H1 (cell line): ENCODE measurements around the gene PLEKHM1. TPM values are rescaled to one million over a fixed set of nuclear protein-coding genes. Genes with fewer than 3 reads are reported as not detected.

Source experiments
- CTCF ChIA-PET: fragments of 300-600 bp; sonication (Branson Sonifier 250); formaldehyde crosslinking; loops from one replicate; lab custom pipeline; 2021; ENCODE audit not compliant: partially characterized antibody; lab: Charles Lee
- POLR2A ChIA-PET: fragments of 300-600 bp; sonication (Branson Sonifier 250); formaldehyde crosslinking; loops from one replicate; lab custom pipeline; 2021; ENCODE audit warnings: inconsistent platforms; ENCODE audit not compliant: partially characterized antibody; lab: Charles Lee
- DNase-seq, 2 experiments: peaks; one replicate each; pipeline versions ENCODE4 v3.0.0 to v3.0.0-alpha.2; 2010 to 2022; ENCODE audit warnings: low spot score in 2 of 2, low read depth in 1 of 2, mixed read lengths in 1 of 2
- FAIRE-seq: peaks from 2 replicates; lab custom pipeline; 2011; peaks lifted over from hg19 to GRCh38; lab: Jason Lieb, UNC
- H2AFZ ChIP-seq: 2 replicates; pipeline ENCODE4 v1.8.1; 2012; ENCODE audit warnings: low read length, inconsistent platforms
- H2AK5ac ChIP-seq: 2 replicates; pipeline ENCODE4 v1.6.1; 2013; ENCODE audit warnings: low read depth, low read length
- H2BK120ac ChIP-seq: replicated peaks from 2 replicates; pipeline ENCODE3; 2013; ENCODE audit warnings: low read depth, low read length, inconsistent platforms
- H2BK12ac ChIP-seq: 2 replicates; pipeline ENCODE4 v1.6.1; 2013; ENCODE audit warnings: low read depth, low read length
- H2BK15ac ChIP-seq: 2 replicates; pipeline ENCODE4 v1.6.1; 2013; ENCODE audit warnings: low read length
- H2BK20ac ChIP-seq: 2 replicates; pipeline ENCODE4 v1.6.1; 2013; ENCODE audit warnings: low read length
- H2BK5ac ChIP-seq: 2 replicates; pipeline ENCODE4 v1.6.1; 2013; ENCODE audit warnings: low read depth, low read length
- H3K14ac ChIP-seq: 2 replicates; pipeline ENCODE4 v1.6.1; 2013; ENCODE audit warnings: inconsistent platforms; ENCODE audit not compliant: insufficient read length
- H3K18ac ChIP-seq: 2 replicates; pipeline ENCODE4 v1.6.1; 2013; ENCODE audit warnings: low read length; ENCODE audit errors: extremely low read depth
- H3K23ac ChIP-seq: 2 replicates; pipeline ENCODE4 v1.6.1; 2013; ENCODE audit warnings: inconsistent platforms; ENCODE audit not compliant: insufficient read length
- H3K23me2 ChIP-seq: 2 replicates; pipeline ENCODE4 v1.6.1; 2013; ENCODE audit warnings: low read depth, low read length
- H3K27ac ChIP-seq: 2 replicates; pipeline ENCODE4 v1.6.1; 2011; ENCODE audit warnings: low read depth, low read length, inconsistent platforms
- H3K27me3 ChIP-seq, 4 experiments: replicated peaks in 1 of 4; 1 replicate in 1 of 4; 2 replicates in 3 of 4; pipeline versions ENCODE4 v1.6.1 to v1.8.1; 2011 to 2013; ENCODE audit warnings: low read length in 3 of 4, mild to moderate bottlenecking in 3 of 4, inconsistent platforms in 2 of 4, mixed read lengths in 2 of 4, moderate library complexity in 1 of 4; ENCODE audit not compliant: control insufficient read depth in 3 of 4, insufficient read depth in 3 of 4; ENCODE audit errors: extremely low read depth in 1 of 4
- H3K36me3 ChIP-seq, 4 experiments: 2 replicates each; pipeline versions ENCODE4 v1.6.1 to v1.8.1; 2011 to 2013; ENCODE audit warnings: mild to moderate bottlenecking in 4 of 4, low read length in 3 of 4, moderate library complexity in 2 of 4, control low read depth in 1 of 4, inconsistent platforms in 1 of 4; ENCODE audit not compliant: insufficient read depth in 4 of 4, control insufficient read depth in 2 of 4
- H3K4ac ChIP-seq: replicated peaks from 2 replicates; pipeline ENCODE3; 2013; ENCODE audit warnings: low read length, low read depth, mixed read lengths, inconsistent platforms; ENCODE audit not compliant: insufficient read length
- H3K4me1 ChIP-seq, 4 experiments: replicated peaks in 1 of 4; 1 replicate in 1 of 4; 2 replicates in 3 of 4; pipeline versions ENCODE4 v1.6.1 to v1.8.1; 2011 to 2013; ENCODE audit warnings: low read length in 3 of 4, inconsistent platforms in 2 of 4, mixed read lengths in 1 of 4; ENCODE audit not compliant: insufficient read depth in 4 of 4, control insufficient read depth in 3 of 4
- H3K4me2 ChIP-seq, 2 experiments: 2 replicates each; pipeline versions ENCODE4 v1.6.1 to v1.8.1; 2011 to 2013; ENCODE audit warnings: low read depth in 2 of 2, low read length in 2 of 2, control low read depth in 1 of 2, inconsistent platforms in 1 of 2, mild to moderate bottlenecking in 1 of 2; ENCODE audit not compliant: insufficient read depth in 1 of 2
- H3K4me3 ChIP-seq, 4 experiments: fragments of 200-600, 300-600 bp in 1 of 4; sonication (generic), shearing (Covaris generic), sonication (Bioruptor Twin) in 1 of 4; 2 replicates each; pipeline versions ENCODE4 v1.5.1 to v1.8.1; 2011 to 2016; ENCODE audit warnings: low read length in 4 of 4, low read depth in 3 of 4, control low read depth in 2 of 4, inconsistent platforms in 2 of 4, mild to moderate bottlenecking in 2 of 4, mixed read lengths in 1 of 4, moderate library complexity in 1 of 4; ENCODE audit not compliant: insufficient read depth in 2 of 4; ENCODE audit errors: extremely low read depth in 1 of 4
- H3K56ac ChIP-seq: replicated peaks from 2 replicates; pipeline ENCODE3; 2013; ENCODE audit warnings: low read depth, mild to moderate bottlenecking, mixed read lengths, low read length, inconsistent platforms; ENCODE audit not compliant: insufficient read length
- H3K79me1 ChIP-seq: 2 replicates; pipeline ENCODE4 v1.6.1; 2013; ENCODE audit warnings: low read depth, low read length, control low read depth
- H3K79me2 ChIP-seq, 2 experiments: 2 replicates each; pipeline versions ENCODE4 v1.6.1 to v1.8.1; 2012 to 2013; ENCODE audit warnings: low read length in 2 of 2, mild to moderate bottlenecking in 2 of 2, inconsistent platforms in 1 of 2; ENCODE audit not compliant: insufficient read depth in 2 of 2, control insufficient read depth in 1 of 2
- H3K9ac ChIP-seq, 4 experiments: replicated peaks in 1 of 4; 1 replicate in 1 of 4; 2 replicates in 3 of 4; pipeline versions ENCODE4 v1.6.1 to v1.8.1; 2011 to 2013; ENCODE audit warnings: low read depth in 3 of 4, low read length in 3 of 4, control low read depth in 2 of 4, mild to moderate bottlenecking in 2 of 4, moderate library complexity in 2 of 4, inconsistent platforms in 1 of 4; ENCODE audit errors: extremely low read depth in 1 of 4
- H3K9me3 ChIP-seq, 2 experiments: 2 replicates each; pipeline versions ENCODE4 v1.6.1 to v1.8.1; 2012 to 2013; ENCODE audit warnings: mild to moderate bottlenecking in 2 of 2, moderate library complexity in 2 of 2, control low read depth in 1 of 2, inconsistent platforms in 1 of 2, low read depth in 1 of 2, low read length in 1 of 2, mixed read lengths in 1 of 2; ENCODE audit not compliant: insufficient read depth in 2 of 2
- H4K20me1 ChIP-seq, 2 experiments: replicated peaks in 1 of 2; 2 replicates each; pipeline versions ENCODE3 to v1.8.1; 2011 to 2013; ENCODE audit warnings: inconsistent platforms in 2 of 2, low read length in 2 of 2, mild to moderate bottlenecking in 1 of 2; ENCODE audit not compliant: insufficient read depth in 2 of 2, control insufficient read depth in 1 of 2
- H4K5ac ChIP-seq: 2 replicates; pipeline ENCODE4 v1.6.1; 2013; ENCODE audit warnings: low read length, low read depth, mixed read lengths, inconsistent platforms; ENCODE audit not compliant: insufficient read length
- H4K8ac ChIP-seq: 2 replicates; pipeline ENCODE4 v1.8.0; 2013; ENCODE audit warnings: mild to moderate bottlenecking, moderate library complexity, low read length, inconsistent platforms; ENCODE audit not compliant: insufficient read depth; ENCODE audit errors: extremely low read depth
- H4K91ac ChIP-seq: replicated peaks from 2 replicates; pipeline ENCODE3; 2013; ENCODE audit warnings: low read length, mixed read lengths, inconsistent platforms; ENCODE audit not compliant: insufficient read length
- JUND ChIP-seq: IDR thresholded peaks from 2 replicates; pipeline ENCODE4 v1.6.1; 2011; ENCODE audit warnings: mild to moderate bottlenecking, improper control_type of control experiment, low read length
- NANOG ChIP-seq: IDR thresholded peaks from 2 replicates; pipeline ENCODE4 v1.6.1; 2011; ENCODE audit warnings: low read length, low read depth, mild to moderate bottlenecking, inconsistent platforms; ENCODE audit not compliant: insufficient read depth, poor library complexity, severe bottlenecking
- WGBS, 2 experiments: shearing (Covaris generic) in 1 of 2; methylation state at CpG; one replicate each; pipeline versions ENCODE4 v1.1.6 to v1.1.7; 2013 to 2015; ENCODE audit warnings: low lambda C conversion rate in 2 of 2, mixed read lengths in 2 of 2, inconsistent platforms in 1 of 2, low coverage in 1 of 2, missing lambda C conversion rate in 1 of 2; ENCODE audit not compliant: insufficient replicate concordance in 2 of 2, insufficient coverage in 1 of 2, insufficient read length in 1 of 2; ENCODE audit errors: extremely low coverage in 1 of 2, missing lambda C conversion rate in 1 of 2; 5-methylcytosine and 5-hydroxymethylcytosine counted together
- polyA plus RNA-seq, 7 experiments: library from polyadenylated mRNA; depleted of rRNA in 3 of 7; stranded (reverse) in 5 of 7; unstranded in 2 of 7; fragments of >200 nt in 5 of 7; fragments of 200-250 nt in 2 of 7; gene quantifications; 1 replicate in 5 of 7; 2 replicates in 1 of 7; 4 replicates in 1 of 7; pipeline versions ENCODE4 v1.2.1 to v1.2.3, GENCODE V29; 2011 to 2013; ENCODE audit warnings: missing spikeins in 2 of 7, mixed read lengths in 2 of 7
- total RNA-seq: library from RNA; stranded (reverse); fragmentation: NEBNext Ultra II Directional; extraction: Animal tissue kit (Norgen Biotek cat#: 25700); gene quantifications from 2 replicates; pipeline ENCODE4 v1.2.1, GENCODE V29; 2021

The PLEKHM1 gene
- total and polyA plus RNA-seq, 2 of the 8 experiments (the other 6 are each of a cell fraction or from before 2014, with no cell fraction given), result 7.6 to 17.9 TPM

- H3K56ac ChIP-seq, result no peak overlapping the region
- no peak overlapping the region for H3K27ac ChIP-seq
- H3K23ac ChIP-seq, result no peak overlapping the region
- WGBS, 2 experiments, result 95% methylated on average over 9 of the region's 11 CpGs; no CpG with 5 or more reads in 1 of the 2 experiments
- H3K4ac ChIP-seq, result no peak overlapping the region
- H3K4me1 ChIP-seq, result peaks cover 6 to 26% (median 18%) of the 10 kb centered on the region in 4 experiments
- no peaks in the 10 kb centered on the region for H4K20me1 ChIP-seq
- no peak for TF ChIP-seq JUND
- TF ChIP-seq NANOG, result no peak
- H3K4me2 ChIP-seq, result no peak overlapping the region
- CTCF ChIA-PET, result interaction anchor here (0.6 to 12.6 kb wide), 14 partner anchors 13 to 424 kb away, joined by 3 to 331 read pairs (median 3); no protein-coding TSS in a partner anchor
- H3K23me2 ChIP-seq, result peaks cover 27% of the 10 kb centered on the region
- no peak overlapping the region for H4K91ac ChIP-seq
- H3K18ac ChIP-seq, result no peak overlapping the region
- H3K79me2 ChIP-seq, result peaks cover 0 to 5% of the 10 kb centered on the region in 2 experiments; a peak in 1 of 4 replicates
- H2BK5ac ChIP-seq, result no peak overlapping the region
- no peak overlapping the region for H3K4me3 ChIP-seq
- DNase-seq, result no peak
- no peak overlapping the region for H2AFZ ChIP-seq
- no peak overlapping the region for H2BK15ac ChIP-seq
- no peak overlapping the region for H2BK120ac ChIP-seq
- no peaks in the 10 kb centered on the region for H3K9me3 ChIP-seq
- no peak overlapping the region; the same call in 1 of the 2 replicates for H4K8ac ChIP-seq
- H4K5ac ChIP-seq, result no peak overlapping the region
- peaks cover 21 to 40% (median 35%) of the 10 kb centered on the region in 4 experiments for H3K27me3 ChIP-seq
- peaks cover 0 to 4% (median 0%) of the 10 kb centered on the region in 4 experiments; a peak in 1 of 8 replicates for H3K36me3 ChIP-seq
- no peak overlapping the region for H2BK20ac ChIP-seq
- no peak overlapping the region for H3K9ac ChIP-seq
- POLR2A ChIA-PET, result interaction anchor here (0.9 to 4.9 kb wide), 3 partner anchors 14 to 35 kb away, joined by 3 to 25 read pairs (median 3); no protein-coding TSS in a partner anchor
- H2BK12ac ChIP-seq, result no peak overlapping the region
- H3K79me1 ChIP-seq, result no peaks in the 10 kb centered on the region
- no peak overlapping the region for H2AK5ac ChIP-seq
- H3K14ac ChIP-seq, result no peak overlapping the region
- FAIRE-seq, result no peak
These were observed 63.2 kb downstream of the PLEKHM1 start for GRCh38 chr17:45427181-45427835.
